Measurements from ENCODE around the gene NKX1-1. TPM values are rescaled to one million over a fixed set of nuclear protein-coding genes. Genes with fewer than 3 reads are reported as not detected.

NKX1-1 gene
- total RNA-seq, 3 donors from 2014 or later = not detected

DNA sequence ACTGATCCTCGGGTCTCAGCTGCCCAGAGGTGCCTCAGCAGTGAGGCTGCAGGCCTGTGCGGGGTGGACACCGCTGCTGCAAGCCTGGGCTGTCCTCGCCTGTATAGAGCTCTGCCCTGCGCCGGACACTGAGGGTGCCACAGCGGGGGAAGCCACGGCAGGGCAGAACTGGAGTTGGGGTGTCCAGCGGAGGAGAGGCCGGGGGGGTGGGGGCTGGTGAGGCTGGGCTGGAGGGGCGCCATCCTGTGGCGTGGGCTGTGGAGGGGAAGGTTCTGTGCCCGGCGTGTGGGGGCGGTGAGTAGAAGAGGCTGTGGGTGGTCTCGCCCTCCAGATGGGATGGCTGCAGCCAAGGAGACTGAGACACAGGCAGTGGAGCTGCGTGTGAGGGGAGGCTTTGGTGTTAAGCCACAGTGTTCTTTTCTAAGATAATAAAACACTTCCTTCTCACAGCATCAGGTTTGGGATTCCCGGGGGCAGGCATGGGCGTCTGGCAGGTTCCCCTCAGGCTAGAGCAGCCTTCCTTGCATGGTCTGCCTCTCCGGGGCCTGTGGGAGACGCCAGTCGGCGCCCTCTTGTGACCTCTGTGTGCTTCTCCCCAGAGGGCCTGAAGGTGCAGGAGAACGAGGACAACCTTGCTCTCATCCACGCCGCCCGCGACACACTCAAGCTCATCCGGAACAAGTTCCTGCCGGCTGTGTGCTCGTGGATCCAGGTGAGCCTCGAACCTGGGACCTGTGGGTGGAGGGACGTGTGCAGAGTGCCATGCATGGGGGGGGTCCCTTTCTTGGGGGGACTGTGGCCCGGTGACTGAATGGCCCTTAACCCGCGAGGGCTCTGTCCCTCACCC, 51.9 kb downstream of the NKX1-1 start:
- TF ChIP-seq, protein P1, sequence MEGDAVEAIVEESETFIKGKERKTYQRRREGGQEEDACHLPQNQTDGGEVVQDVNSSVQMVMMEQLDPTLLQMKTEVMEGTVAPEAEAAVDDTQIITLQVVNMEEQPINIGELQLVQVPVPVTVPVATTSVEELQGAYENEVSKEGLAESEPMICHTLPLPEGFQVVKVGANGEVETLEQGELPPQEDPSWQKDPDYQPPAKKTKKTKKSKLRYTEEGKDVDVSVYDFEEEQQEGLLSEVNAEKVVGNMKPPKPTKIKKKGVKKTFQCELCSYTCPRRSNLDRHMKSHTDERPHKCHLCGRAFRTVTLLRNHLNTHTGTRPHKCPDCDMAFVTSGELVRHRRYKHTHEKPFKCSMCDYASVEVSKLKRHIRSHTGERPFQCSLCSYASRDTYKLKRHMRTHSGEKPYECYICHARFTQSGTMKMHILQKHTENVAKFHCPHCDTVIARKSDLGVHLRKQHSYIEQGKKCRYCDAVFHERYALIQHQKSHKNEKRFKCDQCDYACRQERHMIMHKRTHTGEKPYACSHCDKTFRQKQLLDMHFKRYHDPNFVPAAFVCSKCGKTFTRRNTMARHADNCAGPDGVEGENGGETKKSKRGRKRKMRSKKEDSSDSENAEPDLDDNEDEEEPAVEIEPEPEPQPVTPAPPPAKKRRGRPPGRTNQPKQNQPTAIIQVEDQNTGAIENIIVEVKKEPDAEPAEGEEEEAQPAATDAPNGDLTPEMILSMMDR (IDR thresholded peaks at IDR 0.05) = no peak
- TF ChIP-seq POLR2A (IDR thresholded peaks at IDR 0.05) = no peak
- no peak for TF ChIP-seq POLR2AphosphoS5 (IDR thresholded peaks at IDR 0.05)
- no peaks in the 10 kb centered on the region for H3K36me3 ChIP-seq
- H3K9me3 ChIP-seq = no peaks in the 10 kb centered on the region
- intact Hi-C loops (cut with DNase I; ENCODE audit: low total_unique reads) = no loop called here
- H3K27me3 ChIP-seq = no peaks in the 10 kb centered on the region
- H3K4me3 ChIP-seq = no peak overlapping the region
- H3K4me1 ChIP-seq = no peaks in the 10 kb centered on the region
- H3K27ac ChIP-seq = no peak overlapping the region
- DNase-seq (ENCODE audit: low spot score in 2 of 2) = no peak

DNA sequence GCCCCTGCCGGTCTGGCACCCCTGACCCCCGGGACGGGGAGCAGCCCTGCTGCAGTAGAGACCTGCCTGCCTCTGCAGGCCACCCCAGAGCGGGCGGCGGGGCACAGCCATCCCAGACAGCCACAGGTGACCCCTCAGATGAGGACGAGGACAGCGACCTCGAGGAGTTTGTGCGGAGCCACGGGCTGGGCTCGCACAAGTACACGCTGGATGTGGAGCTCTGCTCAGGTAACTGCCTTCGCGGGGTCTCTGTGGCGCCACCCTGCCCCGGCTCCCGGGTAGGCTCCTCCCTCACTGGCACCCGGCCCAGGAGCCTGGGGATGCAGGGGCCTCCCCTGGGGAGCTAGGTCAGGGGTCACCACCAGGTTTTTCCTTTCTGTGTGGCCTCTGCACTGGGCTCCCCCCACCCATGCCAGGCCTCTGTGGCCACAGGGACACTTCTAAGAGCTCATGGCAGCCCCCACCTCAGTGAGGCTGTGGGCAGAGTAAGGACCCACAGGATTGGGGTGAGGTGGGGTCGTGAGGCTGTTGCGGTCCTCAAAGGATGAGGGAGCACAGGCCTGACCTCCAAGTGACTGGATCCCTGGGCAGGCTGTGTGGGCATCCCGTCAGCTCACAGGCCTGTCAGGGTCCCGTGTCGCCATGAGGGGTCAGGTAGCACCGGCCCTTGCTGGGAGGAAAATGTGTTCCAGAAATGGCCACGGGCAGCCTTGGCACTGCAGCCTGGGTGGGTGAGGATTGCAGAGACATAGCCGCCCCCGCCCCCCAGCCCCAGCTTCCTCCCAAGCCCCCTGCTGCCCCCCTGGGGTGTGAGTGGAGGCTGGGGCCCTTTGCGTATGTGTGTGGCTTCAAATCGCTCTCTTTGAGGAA, 52.8 kb downstream of the NKX1-1 start:
- Histone ChIP-seq H3K27me3 (no peaks in the 10 kb centered on the region), H3K9me3 (no peaks in the 10 kb centered on the region), H3K4me3 (no peak overlapping the region), H3K27ac (no peak overlapping the region), H3K4me1 (peaks cover under 1 to 6% of the 10 kb centered on the region in 2 donors), H3K36me3 (no peaks in the 10 kb centered on the region)
- intact Hi-C loops (cut with DNase I; ENCODE audit: low total_unique reads) = no loop called here
- TF ChIP-seq POLR2A (IDR thresholded peaks at IDR 0.05) (no peak), POLR2AphosphoS5 (IDR thresholded peaks at IDR 0.05) (no peak)
- TF ChIP-seq, protein P1 (IDR thresholded peaks at IDR 0.05) = no peak
- no peak for DNase-seq (ENCODE audit: low spot score in 2 of 2)

Other genes starting within 250 kb of the NKX1-1 start
- 10 to 100 TPM; 35.3 to 59.4 (median 36.1) TPM for gene SPON2, start 233.9 kb downstream of the NKX1-1 start, total RNA-seq
- gene CTBP1, start 157.3 kb downstream of the NKX1-1 start, total RNA-seq = 100 to 1,000 TPM; 130 to 159 (median 133) TPM
- gene MAEA, start 116.6 kb downstream of the NKX1-1 start, total RNA-seq = 10 to 100 TPM; 49.9 to 76.7 (median 62.3) TPM
- gene UVSSA, start 59.2 kb downstream of the NKX1-1 start, total RNA-seq = 10 to 100 TPM; 13.9 to 22.9 (median 14.3) TPM